K562 (cell line): Measurements from ENCODE around the gene MAGOHB. TPM values are rescaled to one million over a fixed set of nuclear protein-coding genes. Genes with fewer than 3 reads are reported as not detected.

Source experiments
- ATAC-seq: fragments of 200-7000 bp; cut with Tn5 transposase; 3 replicates; pipeline ENCODE4 v1.9.1; 2020; ENCODE audit warnings: moderate library complexity
- BruUV-seq: library from RNA; stranded (reverse); fragments of 400-500 nt; replicated peaks from 2 replicates; lab custom pipeline; 2021; lab: Mats Ljungman, UMichigan
- CTCF ChIA-PET: fragments of 300-600 bp; formaldehyde crosslinking; extraction: SDS; loops from one replicate; lab custom pipeline; 2021; ENCODE audit warnings: low intra/inter-chr PET ratio; lab: Yijun Ruan, JAX
- POLR2A ChIA-PET: fragments of 300-600, 350-650 bp; sonication (Branson Sonifier 250); formaldehyde crosslinking; extraction: SDS; loops from one replicate; lab custom pipeline; 2021; ENCODE audit warnings: antibody characterized with exemption, inconsistent platforms; lab: Yijun Ruan, JAX
- DNase-seq, 4 experiments: peaks; one replicate each; pipeline versions ENCODE4 v3.0.0 to v3.0.0-alpha.2; 2011 to 2018; ENCODE audit warnings: low spot score in 3 of 4, mixed read lengths in 3 of 4; ENCODE audit errors: extremely low read depth in 1 of 4
- FAIRE-seq: peaks from 2 replicates; lab custom pipeline; 2011; peaks lifted over from hg19 to GRCh38; lab: Jason Lieb, UNC
- H2AFZ ChIP-seq: 2 replicates; pipeline ENCODE4 v1.6.0; 2011; ENCODE audit warnings: low read depth, low read length, control low read depth, inconsistent platforms
- H3K27ac ChIP-seq: fragments of 200-600 bp; 3 replicates; pipeline ENCODE4 v1.8.0; 2011; ENCODE audit warnings: low read depth, mild to moderate bottlenecking, control low read depth, inconsistent platforms, low read length, moderate library complexity, mixed read lengths; ENCODE audit errors: extremely low read depth
- H3K27me3 ChIP-seq, 2 experiments: fragments of 300-600 bp in 1 of 2; 2 replicates in 1 of 2; 3 replicates in 1 of 2; pipeline versions ENCODE4 v1.6.0 to v1.8.0; 2011; ENCODE audit warnings: inconsistent platforms in 2 of 2, low read length in 2 of 2, mild to moderate bottlenecking in 1 of 2, mixed read lengths in 1 of 2, moderate library complexity in 1 of 2; ENCODE audit not compliant: control insufficient read depth in 2 of 2, insufficient read depth in 2 of 2
- H3K36me3 ChIP-seq: fragments of 300-600 bp; 3 replicates; pipeline ENCODE4 v1.8.0; 2011; ENCODE audit warnings: mild to moderate bottlenecking, low read length, inconsistent platforms; ENCODE audit not compliant: control insufficient read depth, insufficient read depth
- H3K4me1 ChIP-seq, 2 experiments: fragments of 200-600 bp in 1 of 2; replicated peaks in 1 of 2; 2 replicates in 1 of 2; 3 replicates in 1 of 2; pipeline versions ENCODE4 v1.5.1 to v1.8.0; 2011; ENCODE audit warnings: inconsistent platforms in 2 of 2, low read length in 2 of 2, mild to moderate bottlenecking in 1 of 2, mixed read lengths in 1 of 2, moderate library complexity in 1 of 2; ENCODE audit not compliant: control insufficient read depth in 2 of 2, insufficient read depth in 2 of 2
- H3K4me2 ChIP-seq: 2 replicates; pipeline ENCODE4 v1.6.1; 2011; ENCODE audit warnings: low read length, control low read depth, inconsistent platforms, mixed read lengths; ENCODE audit not compliant: insufficient read depth
- H3K4me3 ChIP-seq: fragments of 200-600 bp; sonication (generic), shearing (Covaris generic); 2 replicates; pipeline ENCODE4 v1.5.1; 2016; ENCODE audit warnings: control low read depth, inconsistent platforms
- H3K79me2 ChIP-seq: fragments of 200-600 bp; 3 replicates; pipeline ENCODE4 v1.8.0; 2011; ENCODE audit warnings: low read length, inconsistent platforms; ENCODE audit not compliant: control insufficient read depth, insufficient read depth
- H3K9ac ChIP-seq, 2 experiments: 2 replicates each; pipeline versions ENCODE4 v1.6.0 to v1.6.1; 2011; ENCODE audit warnings: low read depth in 2 of 2, low read length in 2 of 2, control low read depth in 1 of 2, inconsistent platforms in 1 of 2, mild to moderate bottlenecking in 1 of 2, mixed read lengths in 1 of 2; ENCODE audit not compliant: insufficient read depth in 1 of 2
- H3K9me1 ChIP-seq: one replicate; pipeline ENCODE4 v1.6.0; 2011; ENCODE audit warnings: inconsistent platforms, mild to moderate bottlenecking, low read length, moderate library complexity; ENCODE audit not compliant: control insufficient read depth, insufficient read depth
- H3K9me3 ChIP-seq: replicated peaks from 2 replicates; pipeline ENCODE4 v1.5.1; 2011; ENCODE audit warnings: low read depth, low read length, inconsistent platforms; ENCODE audit not compliant: control insufficient read depth, insufficient read depth
- H4K20me1 ChIP-seq: replicated peaks from 2 replicates; pipeline ENCODE4 v1.6.1; 2011; ENCODE audit warnings: low read length, inconsistent platforms, mixed read lengths; ENCODE audit not compliant: control insufficient read depth, insufficient read depth
- DDX20 ChIP-seq: fragments of 450-650 bp; IDR thresholded peaks from 2 replicates; pipeline ENCODE4 v1.6.1; 2016; ENCODE audit warnings: missing genetic modification characterization, low read depth, mild to moderate bottlenecking, missing compliant biosample characterization, moderate library complexity
- LARP7 ChIP-seq: fragments of 450-650 bp; IDR thresholded peaks from 2 replicates; pipeline ENCODE4 v1.6.1; 2016
- MEIS2 ChIP-seq: fragments of 450-650 bp; IDR thresholded peaks from 2 replicates; pipeline ENCODE4 v1.6.1; 2014; ENCODE audit warnings: mild to moderate bottlenecking; ENCODE audit not compliant: partially characterized antibody
- NFXL1 ChIP-seq: fragments of 450-650 bp; formaldehyde crosslinking; IDR thresholded peaks from 2 replicates; pipeline ENCODE4 v1.4.0; 2021; ENCODE audit warnings: mild to moderate bottlenecking
- OTX1 ChIP-seq: fragments of 450-650 bp; formaldehyde crosslinking; IDR thresholded peaks from 2 replicates; pipeline ENCODE4 v1.4.0; 2022; ENCODE audit warnings: mild to moderate bottlenecking
- PKNOX1 ChIP-seq: fragments of 450-650 bp; IDR thresholded peaks from 2 replicates; pipeline ENCODE4 v1.6.1; 2016
- SRSF3 ChIP-seq: fragments of 200-400 bp; formaldehyde crosslinking; IDR thresholded peaks from 2 replicates; pipeline ENCODE4 v1.6.1; 2016; ENCODE audit warnings: mild to moderate bottlenecking, low read length, moderate library complexity; ENCODE audit not compliant: insufficient read depth
- STAT5A ChIP-seq: IDR thresholded peaks from 2 replicates; pipeline ENCODE4 v1.6.1; 2012; ENCODE audit warnings: low read length, inconsistent platforms, borderline replicate concordance
- ZNF586 ChIP-seq: fragments of 450-650 bp; formaldehyde crosslinking; conservative IDR thresholded peaks from 2 replicates; pipeline ENCODE4 v1.4.0; 2020; ENCODE audit warnings: mild to moderate bottlenecking, moderate library complexity
- ZNF717 ChIP-seq: fragments of 250-450 bp; sonication (Bioruptor Pico); IDR thresholded peaks from 2 replicates; pipeline ENCODE4 v1.5.0; 2021
- ZZZ3 ChIP-seq: fragments of 450-650 bp; IDR thresholded peaks from 2 replicates; pipeline ENCODE4 v1.6.1; 2016; ENCODE audit warnings: antibody characterized with exemption, mild to moderate bottlenecking, moderate library complexity
- WGBS: fragments of 100-300 bp; shearing (Covaris generic); methylation state at CpG from one replicate; pipeline ENCODE4 v1.1.6; 2016; ENCODE audit warnings: low coverage, mixed read lengths; ENCODE audit not compliant: insufficient coverage; ENCODE audit errors: missing lambda C conversion rate; 5-methylcytosine and 5-hydroxymethylcytosine counted together
- in situ Hi-C: fragments of 300-500 bp; cut with MboI; formaldehyde crosslinking; loops from 4 replicates; pipeline ENCODE4 v1.15.0; 2018; ENCODE audit warnings: inconsistent platforms, mixed read lengths
- intact Hi-C: fragments of 100-400 bp; cut with micrococcal nuclease; formaldehyde crosslinking; loops from 2 replicates; pipeline ENCODE4 v1.14.2; 2022
- polyA plus RNA-seq, 8 experiments: library from polyadenylated mRNA; depleted of rRNA in 4 of 8; stranded (reverse) in 5 of 8; unstranded in 3 of 8; fragments of >200 nt; fragmentation: Nextera tagmentation in 2 of 8; fragmentation: Illumina TruSeq in 1 of 8; extraction: Ambion mirVana in 2 of 8; extraction: Trizol in 1 of 8; gene quantifications; 2 replicates each; pipeline versions ENCODE4 v1.2.1 to v1.2.3, GENCODE V29; 2011 to 2014; ENCODE audit warnings: inconsistent platforms in 1 of 8, missing spikeins in 1 of 8
- total RNA-seq, 7 experiments: library from RNA; depleted of rRNA in 6 of 7; stranded (reverse); fragments of >200 nt in 6 of 7; fragmentation: Illumina TruSeq in 2 of 7; extraction: Trizol in 2 of 7; gene quantifications; 2 replicates each; pipeline versions ENCODE4 v1.2.1 to v1.2.3, GENCODE V29; 2011 to 2021; ENCODE audit warnings: low replicate concordance in 1 of 7

Gene MAGOHB
- total and polyA plus RNA-seq, 9 of the 15 experiments (the other 6 are each of a cell fraction or from before 2014, with no cell fraction given): 34.5 to 177 (median 85.4) TPM

GRCh38 chr12:10612984-10613348 lies 443 bp downstream of the MAGOHB start:
- peak overlapping the region; percentile 73 for H3K4me3 ChIP-seq
- no peaks in the 10 kb centered on the region for H3K27me3 ChIP-seq
- no peaks in the 10 kb centered on the region for H3K9me1 ChIP-seq
- peak overlapping the region; percentile 95 to 98 for H3K9ac ChIP-seq
- WGBS: 0% methylated on average over 6 of the region's 6 CpGs
- peak; percentile 8 to 28 (median 21) for DNase-seq
- H3K4me1 ChIP-seq: peaks cover 0 to 2% of the 10 kb centered on the region in 2 experiments; a peak in 3 of 5 replicates
- in situ Hi-C loops: no loop called here
- H4K20me1 ChIP-seq: no peaks in the 10 kb centered on the region
- peaks cover 41% of the 10 kb centered on the region; the same call in 2 of the 3 replicates for H3K36me3 ChIP-seq
- 0 out of 2 replicates have a peak, but pooled peaks have one; percentile 4 for TF ChIP-seq LARP7
- TF ChIP-seq DDX20 (tag): no peak
- peak overlapping the region; percentile 95 for H2AFZ ChIP-seq
- H3K4me2 ChIP-seq: peak overlapping the region; percentile 91
- peaks cover 27% of the 10 kb centered on the region for H3K79me2 ChIP-seq
- TSS peak; percentile 69 for BruUV-seq
- intact Hi-C loops: loop anchor here (2.0 kb wide), 1 partner anchor 62 kb away; the partner anchor contains the start of gene STYK1
- peak overlapping the region; percentile 95 for H3K27ac ChIP-seq
- peak; percentile 6; the same call in 1 of the 3 replicates for ATAC-seq
- CTCF ChIA-PET: interaction anchor here (1.2 kb wide), 1 partner anchor 138 kb away, joined by 3 read pairs; no protein-coding TSS in a partner anchor
- no peaks in the 10 kb centered on the region for H3K9me3 ChIP-seq
- POLR2A ChIA-PET: interaction anchor here (0.6 to 1.2 kb wide), 2 partner anchors 127 to 137 kb away, joined by 4 to 5 read pairs; no protein-coding TSS in a partner anchor
- FAIRE-seq: no peak

GRCh38 chr12:10612110-10612509 lies 1.3 kb downstream of the MAGOHB start:
- CTCF ChIA-PET: no interaction called here
- intact Hi-C loops: loop anchor here (2.0 kb wide), 1 partner anchor 63 kb away; the partner anchor contains the start of gene STYK1
- H3K9me3 ChIP-seq: no peaks in the 10 kb centered on the region
- BruUV-seq: no TSS peak
- peak; percentile 61 for ATAC-seq
- no peak overlapping the region for H2AFZ ChIP-seq
- no peak for FAIRE-seq
- POLR2A ChIA-PET: no interaction called here
- H3K27ac ChIP-seq: peak overlapping the region; percentile 95
- H3K4me3 ChIP-seq: peak overlapping the region; percentile 73
- in situ Hi-C loops: no loop called here
- no peaks in the 10 kb centered on the region for H3K9me1 ChIP-seq
- H3K79me2 ChIP-seq: peaks cover 27% of the 10 kb centered on the region
- peak overlapping the region; percentile 91 for H3K4me2 ChIP-seq
- H4K20me1 ChIP-seq: no peaks in the 10 kb centered on the region
- peaks cover 49% of the 10 kb centered on the region; the same call in 2 of the 3 replicates for H3K36me3 ChIP-seq
- peak overlapping the region; percentile 85 to 95 for H3K9ac ChIP-seq
- peak in 1 of 4 experiments; percentile 9 for DNase-seq
- no peaks in the 10 kb centered on the region; a peak in 1 of 5 replicates for H3K4me1 ChIP-seq
- WGBS: 19% methylated on average over 5 of the region's 6 CpGs
- no peaks in the 10 kb centered on the region for H3K27me3 ChIP-seq
- no peak for TF ChIP-seq ZNF717
- no peak for TF ChIP-seq ZZZ3
- no peak for TF ChIP-seq SRSF3
- TF ChIP-seq MEIS2: no peak
- TF ChIP-seq NFXL1 (CRISPR knock-in tag): no peak
- TF ChIP-seq PKNOX1: no peak
- no peak for TF ChIP-seq STAT5A
- TF ChIP-seq ZNF586 (CRISPR knock-in tag): no peak
- TF ChIP-seq OTX1 (CRISPR knock-in tag): no peak
